ENCODE measurements around the gene APOOL. TPM values are rescaled to one million over a fixed set of nuclear protein-coding genes. Genes with fewer than 3 reads are reported as not detected.

APOOL gene
- total RNA-seq, 1 donor from 2014 or later = 15.8 TPM

GRCh38 chrX:85084770-85085393 lies 81.2 kb downstream of the APOOL start:
- Histone ChIP-seq H3K36me3 (ENCODE audit: control insufficient read depth, insufficient read depth, low read length) (no peaks in the 10 kb centered on the region), H3K4me3 (ENCODE audit: low read depth, low read length) (no peak overlapping the region), H3K27me3 (ENCODE audit: control insufficient read depth, insufficient read depth, low read length) (no peaks in the 10 kb centered on the region)
- peak; percentile 2 for DNase-seq (ENCODE audit: low read depth)
- peak; percentile 82 for TF ChIP-seq CTCF (IDR thresholded peaks at IDR 0.05; ENCODE audit: insufficient read depth, low read length, poor library complexity, severe bottlenecking)

- H3K4me3 ChIP-seq (ENCODE audit: low read depth, low read length) = no peak overlapping the region
- no peaks in the 10 kb centered on the region for H3K27me3 ChIP-seq (ENCODE audit: control insufficient read depth, insufficient read depth, low read length)
- no peaks in the 10 kb centered on the region for H3K36me3 ChIP-seq (ENCODE audit: control insufficient read depth, insufficient read depth, low read length)
- no peak for TF ChIP-seq CTCF (IDR thresholded peaks at IDR 0.05; ENCODE audit: insufficient read depth, low read length, poor library complexity, severe bottlenecking)
- DNase-seq (ENCODE audit: low read depth) = no peak
Measured at GRCh38 chrX:85089321-85089840, 85.7 kb downstream of the APOOL start.

- no peak for TF ChIP-seq CTCF (IDR thresholded peaks at IDR 0.05; ENCODE audit: insufficient read depth, low read length, poor library complexity, severe bottlenecking)
- DNase-seq (ENCODE audit: low read depth) = no peak
- Histone ChIP-seq H3K36me3 (ENCODE audit: control insufficient read depth, insufficient read depth, low read length) (no peaks in the 10 kb centered on the region), H3K4me3 (ENCODE audit: low read depth, low read length) (no peak overlapping the region), H3K27me3 (ENCODE audit: control insufficient read depth, insufficient read depth, low read length) (no peaks in the 10 kb centered on the region)
Measured at GRCh38 chrX:85107407-85107806, 103.7 kb downstream of the APOOL start.

- no peaks in the 10 kb centered on the region for H3K27me3 ChIP-seq (ENCODE audit: control insufficient read depth, insufficient read depth, low read length)
- DNase-seq (ENCODE audit: low read depth) = no peak
- H3K4me3 ChIP-seq (ENCODE audit: low read depth, low read length) = no peak overlapping the region
- no peak for TF ChIP-seq CTCF (IDR thresholded peaks at IDR 0.05; ENCODE audit: insufficient read depth, low read length, poor library complexity, severe bottlenecking)
- H3K36me3 ChIP-seq (ENCODE audit: control insufficient read depth, insufficient read depth, low read length) = no peaks in the 10 kb centered on the region
Measured at GRCh38 chrX:85108165-85108564, 104.5 kb downstream of the APOOL start.

- TF ChIP-seq CTCF (IDR thresholded peaks at IDR 0.05; ENCODE audit: insufficient read depth, low read length, poor library complexity, severe bottlenecking) = peak; percentile 44
Measured at GRCh38 chrX:85109235-85109634, 105.6 kb downstream of the APOOL start.

GRCh38 chrX:85111347-85111746 lies 107.7 kb downstream of the APOOL start:
- no peaks in the 10 kb centered on the region for H3K27me3 ChIP-seq (ENCODE audit: control insufficient read depth, insufficient read depth, low read length)
- no peak for DNase-seq (ENCODE audit: low read depth)
- no peak overlapping the region for H3K4me3 ChIP-seq (ENCODE audit: low read depth, low read length)
- TF ChIP-seq CTCF (IDR thresholded peaks at IDR 0.05; ENCODE audit: insufficient read depth, low read length, poor library complexity, severe bottlenecking) = peak; percentile 69
- H3K36me3 ChIP-seq (ENCODE audit: control insufficient read depth, insufficient read depth, low read length) = no peaks in the 10 kb centered on the region

More at GRCh38 chrX:85109235-85109634, 105.6 kb downstream of the APOOL start:
- Histone ChIP-seq H3K36me3 (ENCODE audit: control insufficient read depth, insufficient read depth, low read length) (no peaks in the 10 kb centered on the region), H3K27me3 (ENCODE audit: control insufficient read depth, insufficient read depth, low read length) (no peaks in the 10 kb centered on the region), H3K4me3 (ENCODE audit: low read depth, low read length) (no peak overlapping the region)
- no peak for DNase-seq (ENCODE audit: low read depth)
